Measurements from ENCODE around the gene JARID2. TPM values are rescaled to one million over a fixed set of nuclear protein-coding genes. Genes with fewer than 3 reads are reported as not detected.

The JARID2 gene
- total and polyA plus RNA-seq, 10 of the 15 experiments (the other 5 are each of a cell fraction or from before 2014, with no cell fraction given), result 4.2 to 21.6 (median 11.7) TPM

- peaks cover 3% of the 10 kb centered on the region; the same call in 1 of the 2 replicates for H4K20me1 ChIP-seq (ENCODE audit: control insufficient read depth, insufficient read depth)
- in situ Hi-C loops (cut with MboI) (loop anchor here (5.0 kb wide), 1 partner anchor 133 kb away; no protein-coding TSS in a partner anchor), intact Hi-C loops (cut with micrococcal nuclease; ENCODE audit: unreplicated experiment) (loop anchor here (2.0 to 10.0 kb wide), 5 partner anchors 46 to 1130 kb away; no protein-coding TSS in a partner anchor)
- 19% methylated on average over 14 of the region's 14 CpGs for WGBS (ENCODE audit: insufficient coverage, insufficient replicate concordance, low lambda C conversion rate, missing lambda C conversion rate)
- ATAC-seq (peak; percentile 50), FAIRE-seq (peak; percentile 61), DNase-seq (ENCODE audit: low read depth, low spot score) (peak; percentile 82)
- peaks cover 99% of the 10 kb centered on the region for H3K79me2 ChIP-seq (ENCODE audit: control insufficient read depth, insufficient read depth, low read length)
- ChIA-PET CTCF (interaction anchor here (0.5 to 7.3 kb wide), 26 partner anchors 11 to 1125 kb away, joined by 3 to 75 read pairs (median 4); no protein-coding TSS in a partner anchor), SMC1A (ENCODE audit: uncharacterized antibody, unreplicated experiment) (interaction anchor here (0.6 to 8.0 kb wide), 41 partner anchors 7 to 378 kb away, joined by 3 to 95 read pairs (median 5); partner anchors contain the start of gene JARID2), POLR2A (interaction anchor here (0.6 to 2.3 kb wide), 11 partner anchors 10 to 179 kb away, joined by 3 to 7 read pairs (median 4); no protein-coding TSS in a partner anchor), RAD21 (ENCODE audit: unreplicated experiment) (interaction anchor here (0.6 to 6.4 kb wide), 34 partner anchors 12 to 1130 kb away, joined by 3 to 66 read pairs (median 5); no protein-coding TSS in a partner anchor)
- peak overlapping the region; percentile 92 for H3K27ac ChIP-seq (ENCODE audit: control insufficient read depth, insufficient read depth)
- peak overlapping the region; percentile 94 for H3K4me2 ChIP-seq (ENCODE audit: control insufficient read depth, insufficient read depth)
- H3K9me3 ChIP-seq (replicated peaks; ENCODE audit: control insufficient read depth, insufficient read depth, low read length), result no peaks in the 10 kb centered on the region
- no peaks in the 10 kb centered on the region for H3K27me3 ChIP-seq (replicated peaks in 1 of 2; ENCODE audit: control insufficient read depth in 2 of 2, insufficient read depth in 2 of 2, low read length in 1 of 2)
- peaks cover 78% of the 10 kb centered on the region for H3K4me1 ChIP-seq (ENCODE audit: control insufficient read depth, insufficient read depth, low read length)
- peak overlapping the region; percentile 46 for H2AFZ ChIP-seq (ENCODE audit: control insufficient read depth, low read depth, low read length)
- H3K4me3 ChIP-seq, result peak overlapping the region; percentile 42; the same call in 1 of the 2 replicates
- H3K9ac ChIP-seq (ENCODE audit: control insufficient read depth, insufficient read depth, low read length), result peak overlapping the region; percentile 64
- no TSS peak for BruUV-seq (replicated peaks)
- H3K36me3 ChIP-seq (ENCODE audit: control insufficient read depth in 2 of 2, insufficient read depth in 2 of 2, low read length in 1 of 2), result no peaks in the 10 kb centered on the region; a peak in 1 of 4 replicates
- TF ChIP-seq JUNB (IDR thresholded peaks at IDR 0.05) (peak; percentile 47), IKZF2 (IDR thresholded peaks at IDR 0.05) (peak; percentile 89 to 91), ELK1 (IDR thresholded peaks at IDR 0.05; ENCODE audit: low read depth, low read length) (no peak), RCOR1 (conservative IDR thresholded peaks at IDR 0.05; ENCODE audit: low read depth, low read length) (0 out of 2 replicates have a peak, but pooled peaks have one; percentile 29), TBL1XR1 (IDR thresholded peaks at IDR 0.05; ENCODE audit: low read depth, low read length) (peak; percentile 64), ATF7 (IDR thresholded peaks at IDR 0.05; ENCODE audit: low read depth) (peak; percentile 35), GATAD2B (conservative IDR thresholded peaks at IDR 0.05; ENCODE audit: low read depth) (peak; percentile 62), MTA2 (IDR thresholded peaks at IDR 0.05; ENCODE audit: low read depth) (peak; percentile 73; the same call in 1 of the 2 replicates), EED (IDR thresholded peaks at IDR 0.05; ENCODE audit: low read depth) (peak; percentile 87), SMC3 (IDR thresholded peaks at IDR 0.05; ENCODE audit: borderline replicate concordance, low read length) (peak; percentile 42; the same call in 1 of the 2 replicates), MTA3 (IDR thresholded peaks at IDR 0.05; ENCODE audit: borderline replicate concordance, low read length) (no peak; the same call in 1 of the 2 replicates), RAD51 (IDR thresholded peaks at IDR 0.05) (0 out of 2 replicates have a peak, but pooled peaks have one; percentile 26), TCF7 (IDR thresholded peaks at IDR 0.05; ENCODE audit: borderline replicate concordance) (no peak), IKZF1 (conservative IDR thresholded peaks at IDR 0.05) (peak; percentile 89; the same call in 1 of the 2 replicates), FOXM1 (IDR thresholded peaks at IDR 0.05; ENCODE audit: low read depth, low read length) (peak; percentile 34), PKNOX1 (IDR thresholded peaks at IDR 0.05) (peak; percentile 93), EP300 (IDR thresholded peaks at IDR 0.05; ENCODE audit: borderline replicate concordance in 1 of 2, control insufficient read depth in 1 of 2, low read depth in 2 of 2, low read length in 2 of 2) (peak in 1 of 2 experiments; percentile 27; a peak in 1 of 4 replicates), POU2F2 (IDR thresholded peaks at IDR 0.05; ENCODE audit: borderline replicate concordance, low read depth, low read length) (0 out of 3 replicates have a peak, but pooled peaks have one; percentile 18), CREM (IDR thresholded peaks at IDR 0.05; ENCODE audit: low read depth) (0 out of 2 replicates have a peak, but pooled peaks have one; percentile 35), TCF3 (IDR thresholded peaks at IDR 0.05; ENCODE audit: borderline replicate concordance, insufficient read depth, low read depth, low read length) (0 out of 2 replicates have a peak, but pooled peaks have one; percentile 36)
- TF ChIP-seq, protein P1, sequence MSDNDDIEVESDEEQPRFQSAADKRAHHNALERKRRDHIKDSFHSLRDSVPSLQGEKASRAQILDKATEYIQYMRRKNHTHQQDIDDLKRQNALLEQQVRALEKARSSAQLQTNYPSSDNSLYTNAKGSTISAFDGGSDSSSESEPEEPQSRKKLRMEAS (IDR thresholded peaks at IDR 0.05; ENCODE audit: low read depth, low read length), result no peak
Measured at GRCh38 chr6:15254070-15254975, 8.5 kb downstream of the JARID2 start.
